ENCODE data around the gene AICDA. TPM values are rescaled to one million over a fixed set of nuclear protein-coding genes. Genes with fewer than 3 reads are reported as not detected.

Gene AICDA
- total and polyA plus RNA-seq, 4 donors: 0.28 TPM; not detected in 3

- H3K9me3 ChIP-seq (ENCODE audit: control insufficient read depth in 4 of 4, low read length in 3 of 4): no peaks in the 10 kb centered on the region
- 90% methylated on average over 5 of the region's 5 CpGs for WGBS
- H3K4me3 ChIP-seq (ENCODE audit: low read depth in 1 of 3, low read length in 3 of 3): no peak overlapping the region
- no peak overlapping the region for H3K9ac ChIP-seq (ENCODE audit: low read depth in 1 of 2, low read length in 2 of 2)
- TF ChIP-seq CTCF (IDR thresholded peaks at IDR 0.05; ENCODE audit: low read depth, low read length, missing input control) (no peak), YY1 (IDR thresholded peaks at IDR 0.05) (no peak), TAF1 (conservative IDR thresholded peaks at IDR 0.05) (no peak), ATF3 (IDR thresholded peaks at IDR 0.05) (no peak), FOXA1 (IDR thresholded peaks at IDR 0.05) (no peak), REST (IDR thresholded peaks at IDR 0.05) (no peak), GABPA (IDR thresholded peaks at IDR 0.05 in 1 of 2, conservative IDR thresholded peaks at IDR 0.05 in 1 of 2) (no peak), EGR1 (IDR thresholded peaks at IDR 0.05; ENCODE audit: low read depth in 2 of 2) (no peak), ZBTB33 (IDR thresholded peaks at IDR 0.05) (no peak), NR2F2 (IDR thresholded peaks at IDR 0.05) (no peak), HNF4G (IDR thresholded peaks at IDR 0.05) (no peak), HNF4A (conservative IDR thresholded peaks at IDR 0.05) (no peak), RXRA (IDR thresholded peaks at IDR 0.05) (no peak)
- DNase-seq (ENCODE audit: low spot score): no peak
- no peaks in the 10 kb centered on the region for H3K27me3 ChIP-seq (ENCODE audit: control insufficient read depth in 4 of 4, insufficient read depth in 4 of 4, low read length in 3 of 4)
- H3K27ac ChIP-seq (ENCODE audit: low read depth in 1 of 2, low read length in 2 of 2): no peak overlapping the region
- H3K36me3 ChIP-seq (ENCODE audit: control insufficient read depth in 4 of 4, insufficient read depth in 3 of 4, low read depth in 1 of 4, low read length in 3 of 4): no peaks in the 10 kb centered on the region
- no peaks in the 10 kb centered on the region for H3K4me1 ChIP-seq (ENCODE audit: control insufficient read depth in 4 of 4, insufficient read depth in 4 of 4, low read length in 3 of 4)
Observed at GRCh38 chr12:8554451-8555195, 58.0 kb downstream of the AICDA start.

- Histone ChIP-seq H3K27me3 (ENCODE audit: control insufficient read depth in 4 of 4, insufficient read depth in 4 of 4, low read length in 3 of 4) (no peaks in the 10 kb centered on the region), H3K36me3 (ENCODE audit: control insufficient read depth in 4 of 4, insufficient read depth in 3 of 4, low read depth in 1 of 4, low read length in 3 of 4) (no peaks in the 10 kb centered on the region), H3K4me3 (ENCODE audit: low read depth in 1 of 3, low read length in 3 of 3) (no peak overlapping the region), H3K9me3 (ENCODE audit: control insufficient read depth in 4 of 4, low read length in 3 of 4) (no peaks in the 10 kb centered on the region), H3K9ac (ENCODE audit: low read depth in 1 of 2, low read length in 2 of 2) (no peak overlapping the region), H3K4me1 (ENCODE audit: control insufficient read depth in 4 of 4, insufficient read depth in 4 of 4, low read length in 3 of 4) (no peaks in the 10 kb centered on the region), H3K27ac (ENCODE audit: low read depth in 1 of 2, low read length in 2 of 2) (no peak overlapping the region)
- WGBS: 66% methylated on average over 6 of the region's 6 CpGs
- DNase-seq (ENCODE audit: low spot score): no peak
- TF ChIP-seq RXRA (IDR thresholded peaks at IDR 0.05) (no peak), RAD21 (IDR thresholded peaks at IDR 0.05) (no peak), TAF1 (conservative IDR thresholded peaks at IDR 0.05) (no peak), ZBTB33 (IDR thresholded peaks at IDR 0.05) (no peak), NR2F2 (IDR thresholded peaks at IDR 0.05) (no peak), REST (IDR thresholded peaks at IDR 0.05) (no peak), MAX (IDR thresholded peaks at IDR 0.05) (no peak), SP1 (IDR thresholded peaks at IDR 0.05) (no peak), YY1 (IDR thresholded peaks at IDR 0.05) (no peak), GABPA (IDR thresholded peaks at IDR 0.05 in 1 of 2, conservative IDR thresholded peaks at IDR 0.05 in 1 of 2) (no peak)
Observed at GRCh38 chr12:8553088-8553627, 59.5 kb downstream of the AICDA start.
